ENCODE results near the gene DPRX.

GRCh38 chr19:53652476-53652875, 20.7 kb downstream of the DPRX start:
- no peak for TF ChIP-seq CTCF (IDR thresholded peaks at IDR 0.05)
- TF ChIP-seq POLR2A (IDR thresholded peaks at IDR 0.05): no peak
- no peak for TF ChIP-seq EP300 (IDR thresholded peaks at IDR 0.05; ENCODE audit: low read depth)
